GM19025 (cell line): ENCODE measurements around the gene STRIP2.
"Not testable (repeated sequence)": the region's sequence is repeated elsewhere in the genome, so short reads cannot be mapped to it uniquely, and the experiment has no call there.

Source experiments
- ATAC-seq: cut with Tn5 transposase; IDR thresholded peaks from one replicate; pipeline ENCODE4 v1.9.1; 2021; ENCODE audit warnings: mild to moderate bottlenecking, low read depth, moderate library complexity; ENCODE audit not compliant: unreplicated experiment

Gene STRIP2, protein sequence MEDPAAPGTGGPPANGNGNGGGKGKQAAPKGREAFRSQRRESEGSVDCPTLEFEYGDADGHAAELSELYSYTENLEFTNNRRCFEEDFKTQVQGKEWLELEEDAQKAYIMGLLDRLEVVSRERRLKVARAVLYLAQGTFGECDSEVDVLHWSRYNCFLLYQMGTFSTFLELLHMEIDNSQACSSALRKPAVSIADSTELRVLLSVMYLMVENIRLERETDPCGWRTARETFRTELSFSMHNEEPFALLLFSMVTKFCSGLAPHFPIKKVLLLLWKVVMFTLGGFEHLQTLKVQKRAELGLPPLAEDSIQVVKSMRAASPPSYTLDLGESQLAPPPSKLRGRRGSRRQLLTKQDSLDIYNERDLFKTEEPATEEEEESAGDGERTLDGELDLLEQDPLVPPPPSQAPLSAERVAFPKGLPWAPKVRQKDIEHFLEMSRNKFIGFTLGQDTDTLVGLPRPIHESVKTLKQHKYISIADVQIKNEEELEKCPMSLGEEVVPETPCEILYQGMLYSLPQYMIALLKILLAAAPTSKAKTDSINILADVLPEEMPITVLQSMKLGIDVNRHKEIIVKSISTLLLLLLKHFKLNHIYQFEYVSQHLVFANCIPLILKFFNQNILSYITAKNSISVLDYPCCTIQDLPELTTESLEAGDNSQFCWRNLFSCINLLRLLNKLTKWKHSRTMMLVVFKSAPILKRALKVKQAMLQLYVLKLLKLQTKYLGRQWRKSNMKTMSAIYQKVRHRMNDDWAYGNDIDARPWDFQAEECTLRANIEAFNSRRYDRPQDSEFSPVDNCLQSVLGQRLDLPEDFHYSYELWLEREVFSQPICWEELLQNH

DNA sequence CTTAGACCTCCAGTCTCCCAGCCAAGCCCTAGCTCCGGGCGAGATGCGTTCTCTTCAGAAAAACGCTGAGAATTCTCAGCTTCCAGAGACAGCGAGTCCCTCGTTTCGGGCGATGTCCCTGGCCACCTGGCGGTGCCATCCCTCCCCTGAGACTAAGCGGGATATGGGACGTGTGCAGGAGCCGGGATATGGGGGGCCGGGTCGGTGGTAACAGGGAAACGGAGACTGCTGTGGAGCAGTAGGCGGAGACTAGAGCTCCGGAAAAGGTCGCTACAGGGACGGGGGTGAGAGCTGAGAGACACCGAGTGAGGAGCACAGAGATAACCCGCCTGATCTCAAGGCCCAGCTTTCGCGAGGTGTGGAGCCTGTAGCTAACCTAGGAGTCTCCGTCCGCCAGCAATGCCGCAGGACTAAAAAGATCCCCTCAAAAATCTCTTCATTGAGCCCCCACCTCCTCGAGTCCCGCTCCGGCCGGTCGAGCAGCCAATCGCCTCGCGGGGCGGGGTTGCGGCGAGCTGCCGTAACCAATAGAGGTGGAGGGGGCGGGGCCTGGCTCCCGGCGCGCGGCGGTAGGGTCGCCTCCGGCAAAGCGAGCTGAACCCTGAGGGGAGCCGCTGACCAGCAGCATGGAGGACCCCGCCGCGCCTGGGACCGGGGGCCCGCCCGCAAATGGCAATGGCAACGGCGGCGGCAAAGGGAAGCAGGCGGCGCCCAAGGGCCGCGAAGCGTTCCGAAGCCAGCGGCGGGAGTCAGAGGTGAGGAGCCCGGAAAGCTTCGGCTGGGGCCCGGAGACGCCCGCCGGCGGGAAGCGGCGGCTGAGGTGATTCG is at the start of gene STRIP2:
Gene STRIP2, plus strand, starts transcription at position 586 of the 828 bp plus-strand sequence. Its CDS starts 41 bp downstream, at position 627.
- peak; percentile 99 for ATAC-seq

DNA sequence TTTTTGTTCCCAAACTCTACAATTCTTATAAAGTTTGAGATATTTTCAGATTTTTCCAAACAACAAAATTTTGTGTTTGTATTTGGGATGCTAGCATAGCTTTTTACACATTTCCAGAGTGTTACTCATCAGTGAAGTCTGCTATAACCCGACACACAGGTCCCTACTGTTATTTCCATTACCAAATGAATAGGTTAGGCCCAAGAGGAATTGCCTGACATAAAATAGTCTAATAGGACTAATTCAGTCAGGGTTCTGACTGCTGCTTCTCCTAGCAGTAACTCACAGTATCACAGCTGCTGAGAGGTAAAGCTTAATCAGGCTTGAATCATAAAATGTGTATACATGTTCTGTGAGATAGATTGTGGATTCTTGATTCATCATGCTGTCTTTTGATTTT is 49.1 kb upstream of the STRIP2 start:
- no peak for ATAC-seq

DNA sequence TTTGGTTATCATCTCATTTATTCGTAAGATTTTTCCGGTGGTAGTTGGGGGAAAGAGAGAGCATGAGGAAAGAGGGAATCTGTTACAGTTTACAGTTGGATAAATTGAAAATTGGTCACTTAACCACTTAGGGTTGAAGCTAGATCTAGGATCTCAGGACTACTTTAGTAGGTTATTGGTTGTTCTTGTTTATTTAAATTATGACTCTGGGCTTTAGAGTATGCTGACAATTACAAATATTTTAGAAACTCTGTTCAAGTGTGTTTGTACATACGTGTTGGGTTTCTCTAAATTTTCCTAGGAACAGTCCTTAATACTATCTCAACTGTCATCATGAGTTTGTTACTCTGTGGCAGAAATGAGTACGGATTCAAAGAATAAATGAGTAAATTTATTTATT is 48.6 kb upstream of the STRIP2 start:
- ATAC-seq: no peak

DNA sequence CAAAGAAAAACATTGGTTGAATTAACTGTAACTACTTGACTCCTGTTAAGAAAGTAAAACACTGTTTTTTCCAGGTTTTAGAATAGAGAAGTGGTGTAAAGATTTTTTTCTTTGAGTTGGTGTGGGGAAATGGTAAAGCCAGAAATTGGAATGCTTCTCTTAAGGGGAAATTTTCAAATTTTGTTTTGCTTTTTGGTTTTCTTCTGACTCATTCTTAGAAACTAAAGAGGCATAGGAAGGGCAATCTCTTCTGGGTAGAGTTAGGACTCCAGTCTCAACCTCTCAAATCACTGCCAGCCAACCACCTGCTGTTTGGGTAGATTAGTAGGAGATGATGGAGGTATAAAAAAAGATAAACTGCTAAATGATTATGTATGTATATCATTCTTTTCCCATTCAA is 47.7 kb upstream of the STRIP2 start:
- no peak for ATAC-seq

DNA sequence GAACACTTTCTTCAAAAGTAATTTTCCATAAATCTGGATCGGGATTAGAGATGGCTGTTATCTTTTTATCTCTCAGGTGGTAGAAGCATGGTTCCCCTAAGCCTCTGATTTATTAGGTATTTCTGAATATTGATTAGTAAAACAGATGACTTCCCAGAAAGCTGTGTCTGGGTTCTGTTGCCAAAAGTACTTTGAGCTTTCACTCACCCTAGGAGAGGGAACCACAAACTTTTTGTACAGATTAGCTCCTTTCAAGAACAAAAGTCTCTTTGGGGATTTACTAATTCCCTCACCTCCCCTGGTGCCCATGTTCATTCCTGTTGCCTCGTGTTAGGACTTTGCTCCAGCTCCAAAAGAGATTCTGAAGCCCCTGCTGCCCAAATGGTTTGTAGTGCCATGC is 46.7 kb upstream of the STRIP2 start:
- no peak for ATAC-seq

DNA sequence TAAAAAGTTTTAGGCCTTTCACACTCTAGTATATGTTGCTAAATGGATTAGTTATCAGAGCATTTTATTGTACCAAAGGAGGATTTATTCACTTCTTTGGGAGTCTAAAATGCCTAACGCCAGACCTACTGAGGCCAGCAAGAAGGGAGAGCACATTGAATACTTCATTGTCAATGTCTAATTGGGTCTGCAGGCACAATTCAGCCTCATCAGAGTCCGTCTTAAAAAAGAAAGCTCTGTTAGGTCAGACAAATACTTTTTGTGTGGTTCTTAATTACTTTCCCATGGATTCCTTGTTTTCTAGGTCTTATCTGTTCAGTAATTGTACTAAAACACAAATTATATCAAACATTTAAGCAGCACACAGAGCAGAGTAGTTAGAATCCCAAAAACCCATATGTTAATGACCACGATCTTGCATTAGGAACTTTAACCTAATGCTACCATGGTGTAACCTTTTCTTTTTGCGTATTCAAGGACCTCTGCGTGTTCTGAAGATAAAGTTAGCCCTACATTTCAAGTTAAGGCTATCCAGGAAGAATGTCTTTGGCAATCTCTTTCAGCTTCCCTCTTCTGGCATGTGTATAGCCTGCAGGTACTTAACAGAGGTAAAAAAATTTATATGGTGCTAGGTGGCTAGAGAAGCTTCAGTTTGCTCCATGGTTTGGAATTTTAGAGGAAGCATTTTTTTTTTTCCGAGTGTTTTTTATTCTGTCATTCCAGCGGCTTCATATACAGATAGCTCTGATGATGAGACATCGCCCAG is 45.7 kb upstream of the STRIP2 start:
- no peak for ATAC-seq

DNA sequence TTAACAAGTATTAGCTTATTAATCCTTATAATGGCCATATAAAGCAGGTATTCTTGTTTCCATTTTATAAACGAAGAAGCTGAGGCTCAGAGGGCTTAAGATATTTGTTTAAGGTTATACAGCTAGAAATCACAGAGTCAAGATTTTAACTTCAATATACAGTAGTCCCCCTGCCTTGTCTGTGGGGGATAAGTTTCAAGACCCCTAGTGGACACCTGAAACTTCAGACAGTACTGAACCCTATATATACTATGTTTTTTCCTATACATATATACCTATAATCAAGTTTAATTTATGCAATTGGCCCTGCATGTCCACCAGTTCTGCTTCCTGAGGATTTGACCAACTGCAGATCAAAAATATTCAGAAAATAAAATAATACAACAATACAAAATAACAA is 44.4 kb upstream of the STRIP2 start:
- ATAC-seq: no peak

DNA sequence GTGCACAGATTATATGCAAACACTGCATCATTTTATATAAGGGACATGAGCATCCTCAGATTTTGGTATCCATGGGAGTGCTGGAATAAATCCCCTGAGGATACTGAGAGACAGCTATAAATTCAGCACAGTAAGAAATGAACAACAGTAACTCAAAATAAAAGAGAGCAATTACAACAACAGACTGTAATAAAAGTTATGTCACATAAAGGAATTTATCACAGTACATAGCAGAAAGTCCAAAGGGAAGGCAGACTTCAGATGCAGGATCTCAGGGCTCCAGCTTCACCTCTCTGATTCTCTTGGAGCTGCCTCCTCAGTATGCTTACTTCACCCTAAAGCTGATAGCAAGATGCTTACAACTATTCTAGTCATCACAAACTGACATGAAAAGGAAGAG is 43.9 kb upstream of the STRIP2 start:
- no peak for ATAC-seq

DNA sequence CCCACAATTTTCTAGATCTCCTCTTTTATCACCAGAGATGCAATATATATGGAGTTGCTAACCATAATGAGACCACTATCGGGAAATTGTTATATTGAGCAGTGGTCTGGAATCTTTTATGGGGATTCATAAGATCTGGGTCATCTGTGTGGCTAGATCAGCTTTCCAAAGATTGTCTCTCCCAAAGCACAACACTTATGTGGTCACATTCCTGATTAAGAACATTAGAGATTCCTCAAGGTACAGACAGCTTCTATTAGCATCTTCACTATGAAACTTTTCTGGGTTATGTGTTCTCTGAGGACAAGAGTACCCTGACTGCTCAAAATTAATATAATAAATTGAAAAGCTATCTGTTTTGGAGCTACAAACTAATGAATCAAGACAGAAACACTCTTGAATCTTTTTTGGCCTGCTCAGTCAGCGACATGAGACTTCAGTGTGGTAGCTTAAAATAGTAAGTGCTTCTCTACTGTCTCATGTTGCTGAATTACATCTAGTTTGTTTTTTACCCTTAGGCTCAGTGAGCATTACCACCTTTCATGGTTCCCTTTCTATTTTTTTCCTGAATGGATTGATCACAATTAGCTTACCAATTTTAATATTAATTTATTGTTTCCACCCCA is 42.6 kb upstream of the STRIP2 start:
- ATAC-seq: no peak

DNA sequence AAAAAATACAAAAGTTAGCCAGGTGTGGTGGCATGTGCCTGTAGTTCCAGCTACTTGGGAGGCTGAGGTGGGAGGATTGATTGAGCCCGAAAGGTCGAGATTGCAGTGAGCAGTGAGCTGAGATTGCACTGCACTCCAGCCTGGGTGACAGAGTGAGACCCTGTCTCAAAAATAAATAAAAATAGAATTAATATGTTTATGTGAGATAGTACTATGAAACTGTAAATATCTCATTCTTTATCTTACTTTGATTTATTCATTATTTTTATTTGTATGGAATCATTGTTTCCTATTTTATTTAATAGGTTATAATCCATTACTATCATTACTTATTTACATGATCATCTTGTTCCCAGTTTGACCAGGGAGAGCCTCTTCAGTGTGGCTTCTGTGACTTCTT is 41.0 kb upstream of the STRIP2 start:
- ATAC-seq: no peak

DNA sequence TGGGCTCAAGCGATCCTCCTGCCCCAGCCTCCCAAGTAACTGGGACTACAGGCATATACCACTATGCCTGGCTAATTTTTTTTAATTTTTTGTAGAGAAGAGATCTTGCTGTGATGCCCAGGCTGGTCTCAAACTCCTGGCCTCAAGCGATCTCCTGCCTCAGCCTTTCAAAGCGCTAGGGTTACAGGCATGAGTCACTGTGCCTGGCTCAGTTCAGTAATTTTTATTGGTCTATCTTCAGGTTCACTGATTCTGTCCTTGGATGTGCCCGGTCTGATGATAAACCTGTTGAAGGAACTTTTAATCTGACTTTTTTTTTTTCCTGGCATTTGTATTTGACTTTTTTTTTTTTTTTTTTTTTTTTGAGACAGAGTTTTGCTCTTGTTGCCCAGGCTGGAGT is 40.1 kb upstream of the STRIP2 start:
- ATAC-seq: no peak

DNA sequence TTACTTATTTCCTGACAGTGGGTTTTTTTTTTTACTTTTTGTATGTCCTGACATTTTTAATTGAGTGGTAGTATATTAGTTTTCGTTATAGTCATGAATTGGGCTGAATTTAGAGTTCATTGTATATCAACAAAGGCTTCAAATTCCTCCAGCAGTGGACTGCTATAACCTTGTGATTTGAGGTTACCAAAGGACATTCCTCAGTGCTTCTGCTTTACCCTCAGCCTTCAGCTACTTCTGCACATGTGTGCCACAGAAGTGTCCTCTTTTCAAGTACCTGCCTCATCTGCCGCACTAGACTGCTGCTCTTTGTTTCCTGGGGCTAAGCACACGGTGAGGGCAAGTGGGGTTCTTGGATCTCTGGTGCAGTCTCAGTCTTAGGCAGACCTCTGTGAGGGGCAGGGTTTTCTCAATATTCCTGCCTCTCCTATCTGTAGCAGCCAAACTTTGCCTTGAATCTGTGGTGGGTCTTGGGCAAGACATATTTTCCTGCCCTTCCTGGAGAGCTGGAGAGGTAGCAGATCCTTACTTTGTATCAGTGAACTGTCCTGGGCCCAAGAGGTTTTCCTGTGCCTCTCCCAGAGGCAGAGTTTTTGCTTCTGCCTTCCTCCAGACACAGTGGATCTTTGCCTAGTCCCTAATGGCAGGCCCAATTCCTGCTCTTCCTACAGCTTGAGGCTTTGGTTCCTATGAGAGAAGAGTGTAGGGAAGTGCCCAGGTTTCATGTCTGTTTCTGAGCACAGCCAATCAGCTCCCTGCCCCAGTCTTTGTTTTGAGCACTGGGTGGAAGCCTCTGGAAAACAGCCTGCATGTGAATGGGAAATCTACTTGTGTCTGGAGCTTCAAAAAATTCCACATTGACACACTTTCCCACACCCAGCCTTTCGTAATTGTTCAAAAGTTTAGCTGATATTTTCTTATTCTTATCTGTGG is 39.0 kb upstream of the STRIP2 start:
- no peak for ATAC-seq

DNA sequence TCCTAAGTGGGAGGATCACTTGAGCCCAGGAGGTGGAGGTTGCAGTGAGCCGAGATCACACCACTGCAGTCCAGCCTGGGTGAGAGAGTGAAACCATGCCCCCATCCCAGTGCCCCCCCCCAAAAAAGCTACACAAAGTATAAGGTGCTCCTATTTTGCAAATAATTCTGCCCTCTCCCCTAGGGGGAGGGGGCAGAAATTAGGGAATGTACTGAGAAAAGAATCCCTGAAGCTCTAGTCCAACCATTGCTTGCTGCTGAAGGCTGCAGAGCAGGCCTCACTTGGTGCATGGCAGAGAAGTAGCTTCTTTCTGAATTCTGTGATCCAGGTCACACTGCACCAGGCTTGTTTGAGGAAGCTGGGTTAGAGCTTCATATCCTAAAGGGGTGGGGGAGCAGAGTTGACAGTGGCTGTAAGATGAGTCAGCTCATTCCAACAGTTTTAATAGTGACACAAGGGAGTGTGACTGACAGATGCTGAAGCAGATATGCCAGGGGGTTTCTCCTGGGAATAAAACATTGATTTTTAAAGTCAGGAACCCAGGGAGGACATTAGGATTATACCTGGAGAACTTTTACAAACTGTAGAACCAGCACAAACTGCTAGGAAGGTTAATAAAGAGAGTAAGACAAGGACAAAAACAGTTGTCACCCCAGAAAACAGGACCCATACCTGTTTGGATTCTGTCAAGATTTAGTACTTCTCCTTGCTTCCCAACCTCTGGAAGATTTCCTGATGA is 32.8 kb upstream of the STRIP2 start:
- ATAC-seq: no peak

DNA sequence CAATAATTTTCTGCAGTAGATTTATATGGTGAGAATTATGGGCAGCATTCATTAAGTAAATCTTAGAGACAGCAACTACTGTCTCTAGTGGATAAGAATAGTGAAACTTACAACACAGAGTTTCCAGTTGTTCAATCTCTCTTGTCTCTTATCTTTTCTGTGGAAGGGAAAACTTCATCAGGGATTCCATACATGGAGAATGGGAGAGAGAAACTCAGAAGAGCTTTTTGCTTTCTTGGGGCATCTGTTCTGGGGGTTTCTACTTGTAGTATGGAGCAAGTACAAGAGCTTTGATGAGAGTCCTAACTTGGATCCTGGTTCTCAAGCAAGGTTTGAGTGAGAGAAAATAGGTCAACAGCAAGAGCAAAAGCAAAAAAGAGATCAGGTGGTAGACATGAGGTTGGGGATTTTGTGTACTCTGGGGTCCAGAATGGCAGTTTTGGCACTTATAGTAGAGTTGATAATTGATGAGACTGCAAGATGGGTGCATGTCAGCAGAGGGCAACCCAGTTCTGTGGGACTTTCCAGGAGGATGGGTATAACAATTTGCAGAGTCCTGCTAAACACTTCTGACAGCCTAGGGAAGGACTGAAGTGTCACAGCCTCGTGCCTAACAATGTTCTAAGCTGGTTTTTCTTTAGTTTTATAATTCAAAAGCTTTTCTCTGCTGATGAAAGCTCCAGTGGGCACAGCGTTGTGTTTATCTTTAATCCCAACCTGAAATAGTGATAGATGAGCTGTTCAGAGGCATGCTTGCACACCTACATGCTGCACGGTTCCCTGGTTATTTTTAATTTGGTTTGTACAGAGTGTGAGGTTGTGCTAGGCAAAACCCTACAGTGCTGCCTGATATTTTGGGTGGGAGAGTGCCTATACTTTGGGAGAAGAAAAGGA is 32.0 kb upstream of the STRIP2 start:
- peak; percentile 72 for ATAC-seq

DNA sequence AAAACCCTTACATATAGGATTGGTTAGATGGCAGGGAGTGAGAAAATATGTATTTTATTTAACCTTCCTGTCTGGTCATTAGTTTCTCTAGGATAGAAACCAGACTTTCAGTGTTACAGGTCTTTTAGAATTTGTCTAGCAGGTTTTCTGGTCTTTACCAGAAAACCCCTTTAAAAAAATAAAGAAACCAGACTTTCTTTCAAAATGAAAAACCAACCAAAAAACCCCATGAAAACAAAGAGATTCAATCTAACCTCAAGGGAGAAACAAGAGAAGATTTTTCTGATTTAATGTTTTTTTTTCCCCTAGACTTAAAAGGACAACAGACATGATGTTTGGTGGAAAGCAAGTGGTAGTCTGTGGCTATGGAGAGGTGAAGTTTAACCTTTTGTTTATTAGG is 28.7 kb upstream of the STRIP2 start:
- ATAC-seq: no peak

DNA sequence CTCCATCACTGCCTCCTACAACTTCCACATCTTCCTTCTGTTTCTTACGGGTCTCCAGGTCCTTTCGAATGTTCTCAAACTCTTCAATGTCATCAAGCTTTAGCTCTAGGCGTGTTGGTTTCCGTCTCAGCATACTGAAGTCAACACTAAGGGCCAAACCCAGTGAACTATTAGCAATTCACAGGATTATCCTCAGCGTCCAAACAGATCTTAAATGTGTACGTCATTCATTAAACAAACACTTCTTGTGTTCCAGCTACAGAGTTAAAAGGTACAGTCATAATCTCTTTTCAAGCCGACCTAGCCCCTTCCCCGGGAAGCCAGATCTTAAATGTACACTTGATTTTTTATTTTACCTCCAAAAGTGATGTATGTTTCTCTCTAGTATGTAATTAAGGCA is 24.0 kb upstream of the STRIP2 start:
- ATAC-seq: not testable (repeated sequence)

DNA sequence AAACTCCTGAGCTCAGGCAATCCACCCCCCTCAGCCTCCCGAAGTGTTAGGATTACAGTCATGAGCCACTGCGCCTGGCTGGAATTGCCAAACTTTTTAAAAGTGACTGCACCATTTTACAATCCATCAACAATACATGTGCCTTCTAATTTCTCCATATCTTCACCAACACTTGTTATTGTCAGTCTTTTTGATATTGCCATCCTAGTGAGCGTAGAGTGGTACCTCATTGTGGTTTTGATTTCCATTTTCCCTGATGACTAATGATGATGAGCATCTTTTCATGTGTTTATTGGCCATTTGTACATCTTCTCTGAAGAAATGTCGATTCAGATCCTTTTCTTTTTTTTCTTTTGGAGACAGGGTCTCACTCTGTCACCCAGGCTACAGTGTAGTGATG is 21.7 kb upstream of the STRIP2 start:
- ATAC-seq: no peak
